ENCODE results near the gene OR5K1. TPM values are rescaled to one million over a fixed set of nuclear protein-coding genes. Genes with fewer than 3 reads are reported as not detected.

The OR5K1 gene
- total and polyA plus RNA-seq, 2 of the 8 experiments (the other 6 are each of a cell fraction or from before 2014, with no cell fraction given) = not detected

DNA sequence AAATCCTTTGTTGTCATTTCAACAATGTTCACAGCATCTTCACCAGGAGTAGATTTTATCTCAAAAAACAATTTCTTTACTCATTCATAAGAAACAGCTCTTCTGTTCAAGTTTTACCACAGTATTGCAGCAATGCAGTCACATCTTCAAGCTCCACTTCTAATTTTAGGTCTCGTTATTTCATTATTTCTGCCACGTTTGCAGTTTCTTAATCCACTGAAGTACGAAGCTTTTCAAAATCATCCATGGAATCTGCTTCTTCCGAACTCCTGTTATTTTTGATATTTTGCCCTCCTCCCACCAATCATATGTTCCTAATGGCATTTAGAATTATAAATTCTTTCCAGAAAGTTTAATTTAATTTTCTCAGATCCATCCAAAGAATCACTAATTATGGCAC is 12.6 kb upstream of the OR5K1 start:
- no peak overlapping the region for H2BK120ac ChIP-seq (replicated peaks; ENCODE audit: low read depth, low read length)
- no peaks in the 10 kb centered on the region for H3K36me3 ChIP-seq (ENCODE audit: control insufficient read depth in 2 of 4, insufficient read depth in 4 of 4, low read length in 3 of 4)
- H3K9ac ChIP-seq (replicated peaks in 1 of 4; ENCODE audit: extremely low read depth in 1 of 4, low read depth in 3 of 4, low read length in 3 of 4) = no peak overlapping the region
- H2AK5ac ChIP-seq (ENCODE audit: low read depth, low read length) = no peak overlapping the region
- no peak overlapping the region for H3K18ac ChIP-seq (ENCODE audit: extremely low read depth, low read length)
- H2AFZ ChIP-seq (ENCODE audit: low read length) = no peak overlapping the region
- ChIA-PET POLR2A (ENCODE audit: partially characterized antibody) (no interaction called here), CTCF (ENCODE audit: partially characterized antibody) (no interaction called here)
- no peaks in the 10 kb centered on the region; the same call in 1 of the 2 replicates for H3K23me2 ChIP-seq (ENCODE audit: low read depth, low read length)
- no peak overlapping the region for H4K8ac ChIP-seq (ENCODE audit: extremely low read depth, insufficient read depth, low read length)
- DNase-seq (ENCODE audit: low read depth in 1 of 2, low spot score in 2 of 2) (no peak), FAIRE-seq (no peak)
- H4K91ac ChIP-seq (replicated peaks; ENCODE audit: insufficient read length, low read length) = no peak overlapping the region
- no peaks in the 10 kb centered on the region for H3K9me3 ChIP-seq (ENCODE audit: insufficient read depth in 2 of 2, low read depth in 1 of 2, low read length in 1 of 2)
- H2BK15ac ChIP-seq (ENCODE audit: low read length) = no peak overlapping the region
- no peaks in the 10 kb centered on the region for H3K79me2 ChIP-seq (ENCODE audit: control insufficient read depth in 1 of 2, insufficient read depth in 2 of 2, low read length in 2 of 2)
- no peak overlapping the region for H3K14ac ChIP-seq (ENCODE audit: insufficient read length)
- no peaks in the 10 kb centered on the region for H3K27me3 ChIP-seq (replicated peaks in 1 of 4; ENCODE audit: control insufficient read depth in 3 of 4, extremely low read depth in 1 of 4, insufficient read depth in 3 of 4, low read length in 3 of 4)
- no peak overlapping the region for H3K23ac ChIP-seq (ENCODE audit: insufficient read length)
- H3K4me2 ChIP-seq (ENCODE audit: insufficient read depth in 1 of 2, low read depth in 2 of 2, low read length in 2 of 2) = no peak overlapping the region
- no peak overlapping the region for H2BK12ac ChIP-seq (ENCODE audit: low read depth, low read length)
- H3K4me1 ChIP-seq (replicated peaks in 1 of 4; ENCODE audit: control insufficient read depth in 3 of 4, insufficient read depth in 4 of 4, low read length in 3 of 4) = no peaks in the 10 kb centered on the region
- H2BK20ac ChIP-seq (ENCODE audit: low read length) = no peak overlapping the region
- no peak overlapping the region for H4K5ac ChIP-seq (ENCODE audit: insufficient read length, low read depth, low read length)
- H3K4ac ChIP-seq (replicated peaks; ENCODE audit: insufficient read length, low read depth, low read length) = no peak overlapping the region
- no peaks in the 10 kb centered on the region for H4K20me1 ChIP-seq (replicated peaks in 1 of 2; ENCODE audit: control insufficient read depth in 1 of 2, insufficient read depth in 2 of 2, low read length in 2 of 2)
- H3K79me1 ChIP-seq (ENCODE audit: low read depth, low read length) = no peaks in the 10 kb centered on the region
- no peak overlapping the region for H3K4me3 ChIP-seq (ENCODE audit: extremely low read depth in 1 of 4, insufficient read depth in 2 of 4, low read depth in 3 of 4, low read length in 4 of 4)
- no peak overlapping the region for H3K27ac ChIP-seq (ENCODE audit: low read depth, low read length)
- no peak overlapping the region for H2BK5ac ChIP-seq (ENCODE audit: low read depth, low read length)
- 93% methylated on average over 4 of the region's 4 CpGs; no CpG with 5 or more reads in 1 of the 2 experiments for WGBS, 2 experiments (ENCODE audit: extremely low coverage in 1 of 2, insufficient coverage in 1 of 2, insufficient read length in 1 of 2, insufficient replicate concordance in 2 of 2, low coverage in 1 of 2, low lambda C conversion rate in 2 of 2, missing lambda C conversion rate in 1 of 2)
- H3K56ac ChIP-seq (replicated peaks; ENCODE audit: insufficient read length, low read depth, low read length) = no peak overlapping the region
- TF ChIP-seq KDM5A (IDR thresholded peaks at IDR 0.05; ENCODE audit: low read length) (no peak), BRCA1 (IDR thresholded peaks at IDR 0.05; ENCODE audit: low read depth, low read length) (no peak), GTF2F1 (IDR thresholded peaks at IDR 0.05; ENCODE audit: borderline replicate concordance, low read depth, low read length) (no peak), BACH1 (IDR thresholded peaks at IDR 0.05; ENCODE audit: low read length) (no peak), ATF2 (IDR thresholded peaks at IDR 0.05; ENCODE audit: low read length) (no peak), TAF7 (optimal IDR thresholded peaks at IDR 0.05; ENCODE audit: borderline replicate concordance, low read depth, low read length) (no peak)

Measured in H1 (cell line).